ENCODE data around the gene PROS1. TPM values are rescaled to one million over a fixed set of nuclear protein-coding genes. Genes with fewer than 3 reads are reported as not detected.

The PROS1 gene
- total and polyA plus RNA-seq, 12 donors, result 6.6 to 34.6 (median 19.2) TPM

DNA sequence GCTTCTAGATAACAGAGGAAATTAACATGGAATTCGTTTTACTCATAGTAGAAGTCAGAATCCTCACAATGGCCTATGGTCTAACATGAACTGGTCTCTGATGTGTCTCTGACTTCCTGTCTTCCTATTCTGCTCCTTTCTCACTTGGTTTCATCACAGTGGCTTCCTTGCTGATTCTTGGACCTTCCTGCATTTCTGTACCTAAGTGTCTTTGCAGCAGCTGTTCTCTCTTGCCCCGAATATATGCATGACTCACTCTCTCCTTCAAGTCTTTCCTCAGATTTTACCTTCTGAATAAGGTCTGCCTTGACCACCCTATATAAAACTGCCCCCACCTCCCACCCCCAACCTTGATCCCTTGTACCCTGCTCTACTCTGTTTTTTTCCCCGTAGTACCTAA lies 20.4 kb upstream of the PROS1 start:
- no peaks in the 10 kb centered on the region for H3K9me3 ChIP-seq (replicated peaks in 1 of 3)

DNA sequence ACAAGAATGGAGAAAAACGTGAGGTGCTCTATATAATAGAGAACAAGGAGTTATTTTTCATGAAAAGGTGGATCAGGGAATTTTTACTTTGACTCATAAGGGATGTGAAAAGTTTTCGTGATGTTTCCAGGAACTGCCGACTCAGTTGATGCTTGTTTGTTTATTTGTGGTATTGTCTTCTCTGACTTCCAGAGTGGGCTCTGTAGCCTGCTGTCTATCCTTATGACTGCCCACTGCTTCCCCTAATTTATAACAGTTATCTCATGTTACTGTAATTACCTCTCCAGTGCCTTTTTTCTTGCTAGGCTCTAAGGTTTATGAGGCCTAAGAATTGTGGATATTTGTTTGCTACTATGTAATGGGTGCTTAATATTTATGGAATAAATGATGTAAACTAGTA lies 18.5 kb upstream of the PROS1 start:
- H3K9me3 ChIP-seq (replicated peaks in 1 of 3), result no peaks in the 10 kb centered on the region
- no peaks in the 10 kb centered on the region for H3K36me3 ChIP-seq (replicated peaks in 1 of 2)
- H3K27ac ChIP-seq, result no peak overlapping the region
- H3K27me3 ChIP-seq, result no peaks in the 10 kb centered on the region
- DNase-seq, result no peak
- H3K4me1 ChIP-seq (replicated peaks in 1 of 2), result no peaks in the 10 kb centered on the region
- no peak overlapping the region for H3K4me3 ChIP-seq
- intact Hi-C loops (cut with DNase I), result no loop called here
- 81 to 91% (median 87%) methylated on average over 3 of the region's 3 CpGs for WGBS, 4 donors
- TF ChIP-seq, protein P1, sequence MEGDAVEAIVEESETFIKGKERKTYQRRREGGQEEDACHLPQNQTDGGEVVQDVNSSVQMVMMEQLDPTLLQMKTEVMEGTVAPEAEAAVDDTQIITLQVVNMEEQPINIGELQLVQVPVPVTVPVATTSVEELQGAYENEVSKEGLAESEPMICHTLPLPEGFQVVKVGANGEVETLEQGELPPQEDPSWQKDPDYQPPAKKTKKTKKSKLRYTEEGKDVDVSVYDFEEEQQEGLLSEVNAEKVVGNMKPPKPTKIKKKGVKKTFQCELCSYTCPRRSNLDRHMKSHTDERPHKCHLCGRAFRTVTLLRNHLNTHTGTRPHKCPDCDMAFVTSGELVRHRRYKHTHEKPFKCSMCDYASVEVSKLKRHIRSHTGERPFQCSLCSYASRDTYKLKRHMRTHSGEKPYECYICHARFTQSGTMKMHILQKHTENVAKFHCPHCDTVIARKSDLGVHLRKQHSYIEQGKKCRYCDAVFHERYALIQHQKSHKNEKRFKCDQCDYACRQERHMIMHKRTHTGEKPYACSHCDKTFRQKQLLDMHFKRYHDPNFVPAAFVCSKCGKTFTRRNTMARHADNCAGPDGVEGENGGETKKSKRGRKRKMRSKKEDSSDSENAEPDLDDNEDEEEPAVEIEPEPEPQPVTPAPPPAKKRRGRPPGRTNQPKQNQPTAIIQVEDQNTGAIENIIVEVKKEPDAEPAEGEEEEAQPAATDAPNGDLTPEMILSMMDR (IDR thresholded peaks at IDR 0.05), result no peak
- no peak for TF ChIP-seq POLR2A (IDR thresholded peaks at IDR 0.05)

More for the DNA sequence above, 20.4 kb upstream of the PROS1 start:
- intact Hi-C loops (cut with DNase I), result no loop called here
- H3K4me1 ChIP-seq (replicated peaks in 1 of 2), result no peaks in the 10 kb centered on the region
- no peak overlapping the region for H3K27ac ChIP-seq
- no peak overlapping the region for H3K4me3 ChIP-seq
- H3K27me3 ChIP-seq, result no peaks in the 10 kb centered on the region
- no peaks in the 10 kb centered on the region for H3K36me3 ChIP-seq (replicated peaks in 1 of 2)
- TF ChIP-seq, protein P1 (IDR thresholded peaks at IDR 0.05), result no peak
- no peak for TF ChIP-seq POLR2A (IDR thresholded peaks at IDR 0.05)
- WGBS, 4 donors, result 78 to 88% (median 84%) methylated on average over 3 of the region's 3 CpGs
- DNase-seq, result no peak

DNA sequence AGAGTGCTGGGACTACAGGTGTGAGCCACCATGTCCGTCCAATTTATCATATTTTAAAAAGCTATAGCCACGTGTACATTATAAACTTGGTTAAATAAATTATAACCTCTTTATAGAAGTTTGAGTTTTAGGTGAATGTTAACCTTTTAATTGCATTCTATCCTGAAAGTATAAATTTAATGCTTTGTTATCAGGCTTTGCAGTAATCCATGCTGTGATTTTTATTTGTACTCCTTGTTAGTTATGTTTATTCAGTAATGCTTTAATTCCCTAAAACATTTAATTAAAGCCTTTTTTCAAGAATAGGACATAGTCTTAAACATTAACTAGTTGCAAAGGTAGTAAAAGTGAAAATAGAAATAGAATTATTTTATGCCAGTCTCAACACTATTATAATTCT lies 17.9 kb upstream of the PROS1 start:
- Histone ChIP-seq H3K4me3 (no peak overlapping the region), H3K9me3 (replicated peaks in 1 of 3) (no peaks in the 10 kb centered on the region), H3K27me3 (no peaks in the 10 kb centered on the region), H3K36me3 (replicated peaks in 1 of 2) (no peaks in the 10 kb centered on the region), H3K27ac (no peak overlapping the region), H3K4me1 (replicated peaks in 1 of 2) (no peaks in the 10 kb centered on the region)
- no peak for DNase-seq
- 77 to 93% (median 89%) methylated on average over 2 of the region's 2 CpGs for WGBS, 4 donors
- TF ChIP-seq, protein P1 (IDR thresholded peaks at IDR 0.05), result no peak
- no peak for TF ChIP-seq POLR2A (IDR thresholded peaks at IDR 0.05)
- intact Hi-C loops (cut with DNase I), result no loop called here

DNA sequence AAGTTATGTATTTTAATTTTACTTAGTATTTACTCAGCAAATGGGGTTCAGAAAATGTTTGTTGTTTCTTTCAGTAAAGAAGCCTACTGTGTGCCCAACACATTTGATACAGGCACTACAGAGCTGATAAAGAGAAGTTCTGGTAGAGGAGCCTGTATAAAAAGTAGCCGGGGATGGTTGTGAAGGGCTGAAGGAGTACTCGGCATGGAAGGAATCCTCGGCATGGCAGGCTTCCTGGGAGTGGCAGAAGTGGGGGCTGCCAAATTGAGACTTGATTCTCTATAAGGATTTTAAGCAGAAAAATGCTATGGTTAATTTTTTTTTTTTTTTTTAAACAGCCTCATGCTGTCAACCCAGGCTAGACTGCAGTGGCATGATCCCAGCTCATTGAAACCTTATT lies 15.5 kb upstream of the PROS1 start:
- intact Hi-C loops (cut with DNase I), result no loop called here
- 82 to 90% (median 87%) methylated on average over 3 of the region's 3 CpGs for WGBS, 4 donors
- no peak overlapping the region for H3K4me3 ChIP-seq
- no peaks in the 10 kb centered on the region for H3K4me1 ChIP-seq (replicated peaks in 1 of 2)
- DNase-seq, result no peak
- no peaks in the 10 kb centered on the region for H3K36me3 ChIP-seq (replicated peaks in 1 of 2)
- TF ChIP-seq, protein P1 (IDR thresholded peaks at IDR 0.05), result no peak
- no peak for TF ChIP-seq POLR2A (IDR thresholded peaks at IDR 0.05)
- H3K27me3 ChIP-seq, result no peaks in the 10 kb centered on the region
- no peak overlapping the region for H3K27ac ChIP-seq
- H3K9me3 ChIP-seq (replicated peaks in 1 of 3), result no peaks in the 10 kb centered on the region
